Activated CD4-positive, alpha-beta T cell treated with anti-CD3 and anti-CD28 coated beads, Interleukin-2, amount 50 U/mL, for 16 hours (primary cell): ENCODE measurements around the gene NFATC3.
A peak's percentile ranks its signal among the peaks of the same experiment; 100 is the strongest.

Source experiments
- DNase-seq: peaks from one replicate; pipeline ENCODE4 v3.0.0-alpha.2; 2020

NFATC3 gene

DNA sequence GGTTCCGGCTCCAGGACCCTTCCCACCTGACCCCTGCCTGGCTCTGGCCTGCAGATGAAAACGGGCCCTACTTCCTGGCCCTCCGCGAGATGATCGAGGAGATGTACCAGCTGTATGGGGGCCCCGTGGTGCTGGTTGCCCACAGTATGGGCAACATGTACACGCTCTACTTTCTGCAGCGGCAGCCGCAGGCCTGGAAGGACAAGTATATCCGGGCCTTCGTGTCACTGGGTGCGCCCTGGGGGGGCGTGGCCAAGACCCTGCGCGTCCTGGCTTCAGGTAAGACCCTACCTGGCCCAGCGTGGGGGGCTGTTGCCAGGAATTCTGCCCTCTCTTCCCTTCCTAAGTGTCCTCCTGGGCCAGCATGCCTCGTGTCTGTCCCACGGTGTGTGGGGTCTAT is 170.5 kb downstream of the NFATC3 start:
- DNase-seq, result no peak

DNA sequence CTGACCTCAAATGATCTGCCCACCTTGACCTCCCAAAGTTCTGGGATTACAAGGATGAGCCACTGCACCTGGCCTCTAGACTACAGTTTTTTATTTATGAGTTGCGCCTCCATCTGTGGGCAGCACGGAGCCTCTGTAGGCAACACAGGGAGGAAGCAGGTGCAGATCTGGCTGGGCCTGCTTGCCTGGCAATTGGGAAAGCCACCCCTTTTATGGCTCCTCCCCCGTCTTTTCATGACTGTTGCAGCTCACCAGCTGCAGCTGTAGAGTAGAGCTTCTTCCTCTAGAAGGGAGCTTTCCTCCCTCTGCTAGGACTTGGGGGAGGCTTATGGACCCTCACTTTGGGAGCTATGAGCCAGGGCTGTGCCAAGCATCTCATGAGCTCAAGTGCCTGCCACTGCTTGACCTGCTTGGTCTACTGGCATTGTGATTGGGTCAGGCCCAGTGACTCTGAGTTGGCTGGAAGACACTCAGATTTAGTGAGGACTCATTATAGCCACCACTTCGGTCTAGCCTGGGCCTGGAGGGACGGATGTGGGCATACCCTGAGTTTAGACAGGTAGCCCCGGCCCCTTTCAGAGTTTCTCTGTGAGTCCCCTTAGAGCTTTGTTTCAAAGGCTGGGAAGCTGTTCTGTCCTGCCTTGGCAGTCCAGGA is 172.2 kb downstream of the NFATC3 start:
- no peak for DNase-seq

- DNase-seq, result no peak
Measured at GRCh38 chr16:68257906-68258800, 173.0 kb downstream of the NFATC3 start.

- DNase-seq, result no peak
Measured at GRCh38 chr16:68259007-68259825, 174.0 kb downstream of the NFATC3 start.

DNA sequence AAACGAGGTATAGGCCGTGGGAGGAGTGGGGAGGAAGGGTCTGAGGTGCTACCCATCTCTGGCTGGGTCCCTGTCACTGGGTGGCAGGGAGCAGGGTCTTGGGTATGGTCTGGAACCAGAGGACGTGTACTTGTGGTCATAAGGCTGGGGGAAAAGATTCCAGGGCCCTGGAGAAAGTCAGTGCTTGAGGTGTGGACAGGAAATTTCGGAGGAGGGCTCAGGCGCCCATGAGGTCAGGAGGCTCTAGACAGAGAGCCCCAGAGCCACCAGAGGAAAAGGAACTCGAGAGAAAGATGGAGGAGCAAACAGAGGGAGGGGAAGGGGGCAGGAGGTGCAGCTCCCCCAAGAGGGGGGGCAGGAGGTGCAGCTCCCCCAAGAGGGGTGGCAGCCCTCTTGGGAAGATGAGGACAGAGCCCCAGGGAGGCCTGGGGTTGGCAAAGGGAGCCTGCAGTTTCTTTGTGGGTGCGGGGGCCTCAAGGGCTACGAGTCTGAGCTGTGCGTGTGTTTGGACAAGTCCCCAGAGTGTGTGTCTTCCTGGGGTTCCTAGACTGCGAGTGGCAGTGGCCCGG is 178.5 kb downstream of the NFATC3 start:
- DNase-seq, result no peak

- peak; percentile 87 for DNase-seq
Measured at GRCh38 chr16:68264128-68265077, 179.2 kb downstream of the NFATC3 start, which contains the start of gene SLC7A6. TSS of gene SLC7A6 (plus strand) at chr16:68264526. CDS start at chr16:68274727, 10,201 bp downstream.

- DNase-seq, result peak; percentile 63
Measured at GRCh38 chr16:68265078-68265920, 180.1 kb downstream of the NFATC3 start.

DNA sequence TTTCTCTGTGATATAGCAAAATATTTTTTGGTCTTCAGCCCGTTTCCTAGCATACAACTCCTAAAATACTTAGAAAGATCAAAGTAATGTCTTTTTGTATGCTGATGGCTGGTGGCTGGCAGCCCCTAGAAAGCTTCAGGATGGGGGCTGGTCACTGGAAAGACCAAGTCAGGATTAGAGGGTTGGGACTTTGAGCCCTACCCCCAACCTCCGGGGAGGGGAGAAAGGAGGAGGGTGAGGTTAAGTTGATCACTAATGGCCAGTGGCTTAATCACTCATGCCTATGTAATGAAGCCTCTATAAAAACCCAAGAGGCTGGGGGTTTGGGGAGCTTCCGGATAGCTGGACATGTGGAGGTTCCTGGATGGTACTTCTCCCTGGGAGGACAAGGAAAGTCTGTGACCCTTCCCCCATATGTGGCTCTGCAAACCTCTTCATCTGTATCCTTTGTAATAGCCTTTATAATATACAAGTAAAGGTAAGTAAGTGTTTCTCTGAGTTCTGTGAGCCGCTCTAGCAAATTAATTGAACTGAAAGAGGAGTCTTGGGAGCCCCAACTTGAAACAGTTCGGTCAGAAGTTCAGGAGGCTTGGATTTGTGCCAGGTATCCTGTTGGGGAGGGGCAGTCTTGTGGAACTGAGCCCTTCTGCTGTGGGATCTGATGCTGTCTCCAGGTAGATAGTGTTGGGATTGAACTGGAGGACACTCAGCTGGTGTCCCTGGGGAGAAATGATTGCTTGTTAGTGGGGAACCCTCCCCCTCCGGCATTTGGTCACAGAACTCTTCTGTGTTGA is 182.6 kb downstream of the NFATC3 start:
- no peak for DNase-seq

GRCh38 chr16:68269793-68270192 is 184.6 kb downstream of the NFATC3 start:
- DNase-seq, result no peak

- DNase-seq, result no peak
Measured at GRCh38 chr16:68270353-68270752, 185.2 kb downstream of the NFATC3 start.

GRCh38 chr16:68272507-68273209 is 187.5 kb downstream of the NFATC3 start:
- no peak for DNase-seq

GRCh38 chr16:68273459-68273858 is 188.3 kb downstream of the NFATC3 start:
- DNase-seq, result no peak

DNA sequence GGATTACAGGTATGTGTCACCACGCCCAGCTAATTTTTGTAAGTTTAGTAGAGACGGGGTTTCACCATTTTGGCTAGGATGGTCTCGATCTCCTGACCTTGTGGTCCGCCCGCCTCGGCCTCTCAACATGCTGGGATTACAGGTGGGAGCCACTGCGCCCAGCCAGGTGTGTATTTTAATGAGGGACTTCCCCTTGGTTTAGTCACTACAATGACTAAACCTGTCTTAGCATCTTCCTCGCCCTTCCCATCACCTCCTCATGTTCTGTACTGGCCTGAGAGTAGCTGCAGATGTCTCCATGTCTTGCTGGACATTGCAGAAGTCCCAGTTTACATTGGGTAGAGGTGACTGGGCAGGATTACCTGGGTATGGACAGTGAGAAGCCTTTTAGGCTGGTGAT is 188.7 kb downstream of the NFATC3 start:
- no peak for DNase-seq

- DNase-seq, result no peak
Measured at GRCh38 chr16:68274441-68274840, 189.3 kb downstream of the NFATC3 start.

GRCh38 chr16:68275611-68276191 is 190.5 kb downstream of the NFATC3 start:
- peak; percentile 73 for DNase-seq

DNA sequence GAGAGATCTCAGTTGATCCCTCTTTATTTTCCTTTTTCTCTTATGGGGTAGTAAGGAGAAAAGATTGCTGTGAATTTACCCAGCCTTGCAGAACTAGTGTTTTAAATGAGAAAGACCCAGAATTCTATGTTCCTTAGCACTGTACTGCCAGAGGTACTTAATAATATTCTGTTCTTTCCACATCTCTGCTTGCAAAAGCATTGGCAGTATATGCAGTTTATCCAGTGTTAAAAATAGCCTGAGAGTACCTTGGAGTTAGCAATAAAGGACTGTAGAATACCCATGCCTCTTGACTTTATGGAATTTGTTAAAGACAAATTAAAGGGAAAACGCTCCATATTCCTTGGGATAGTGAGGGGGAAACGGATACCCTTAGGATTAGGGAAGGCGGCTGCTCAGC is 191.1 kb downstream of the NFATC3 start:
- DNase-seq, result no peak
